RWPE1 (cell line): ENCODE results near the gene ZMYND15.

Source experiments
- CTCF ChIA-PET: fragments of 350-600 bp; sonication (Branson Sonifier 250); formaldehyde crosslinking; extraction: SDS; loops from one replicate; lab custom pipeline; 2021; lab: Yijun Ruan, JAX
- POLR2A ChIA-PET: fragments of 400-600 bp; formaldehyde crosslinking; extraction: SDS; loops from one replicate; lab custom pipeline; 2020; ENCODE audit warnings: antibody characterized with exemption; ENCODE audit not compliant: low non-redundant PET; lab: Yijun Ruan, JAX
- DNase-seq: peaks from one replicate; pipeline ENCODE4 v3.0.0; 2012; ENCODE audit warnings: low spot score
- H3K27ac ChIP-seq: fragments of 450-650 bp; 2 replicates; pipeline ENCODE4 v1.5.1; 2017
- TF ChIP-seq, protein P1 (sequence below): fragments of 450-650 bp; conservative IDR thresholded peaks from 2 replicates; pipeline ENCODE4 v1.5.1; 2017; ENCODE audit warnings: low read depth, mild to moderate bottlenecking

ZMYND15 gene

DNA sequence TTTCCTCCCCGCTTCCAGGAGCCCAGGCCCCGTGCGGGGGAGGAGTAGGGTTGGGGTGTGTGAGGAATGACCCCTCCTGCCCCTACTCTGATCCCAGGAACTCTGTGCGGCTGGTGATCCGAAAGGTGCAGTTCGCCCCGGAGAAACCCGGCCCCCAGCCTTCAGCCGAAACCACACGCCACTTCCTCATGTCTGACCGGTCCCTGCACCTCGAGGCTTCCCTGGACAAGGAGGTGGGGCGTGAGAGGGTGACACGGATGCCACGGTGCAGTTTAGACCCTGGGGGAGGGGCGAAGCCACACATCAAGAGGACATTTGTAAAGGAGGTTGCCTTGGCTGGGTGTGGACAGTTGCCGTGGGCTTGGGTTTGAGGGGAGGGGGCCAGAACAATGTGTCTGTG is 21.8 kb upstream of the ZMYND15 start:
- TF ChIP-seq, protein P1, sequence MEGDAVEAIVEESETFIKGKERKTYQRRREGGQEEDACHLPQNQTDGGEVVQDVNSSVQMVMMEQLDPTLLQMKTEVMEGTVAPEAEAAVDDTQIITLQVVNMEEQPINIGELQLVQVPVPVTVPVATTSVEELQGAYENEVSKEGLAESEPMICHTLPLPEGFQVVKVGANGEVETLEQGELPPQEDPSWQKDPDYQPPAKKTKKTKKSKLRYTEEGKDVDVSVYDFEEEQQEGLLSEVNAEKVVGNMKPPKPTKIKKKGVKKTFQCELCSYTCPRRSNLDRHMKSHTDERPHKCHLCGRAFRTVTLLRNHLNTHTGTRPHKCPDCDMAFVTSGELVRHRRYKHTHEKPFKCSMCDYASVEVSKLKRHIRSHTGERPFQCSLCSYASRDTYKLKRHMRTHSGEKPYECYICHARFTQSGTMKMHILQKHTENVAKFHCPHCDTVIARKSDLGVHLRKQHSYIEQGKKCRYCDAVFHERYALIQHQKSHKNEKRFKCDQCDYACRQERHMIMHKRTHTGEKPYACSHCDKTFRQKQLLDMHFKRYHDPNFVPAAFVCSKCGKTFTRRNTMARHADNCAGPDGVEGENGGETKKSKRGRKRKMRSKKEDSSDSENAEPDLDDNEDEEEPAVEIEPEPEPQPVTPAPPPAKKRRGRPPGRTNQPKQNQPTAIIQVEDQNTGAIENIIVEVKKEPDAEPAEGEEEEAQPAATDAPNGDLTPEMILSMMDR = no peak
- H3K27ac ChIP-seq = no peak overlapping the region
- POLR2A ChIA-PET = no interaction called here
- DNase-seq = no peak
- CTCF ChIA-PET = no interaction called here

DNA sequence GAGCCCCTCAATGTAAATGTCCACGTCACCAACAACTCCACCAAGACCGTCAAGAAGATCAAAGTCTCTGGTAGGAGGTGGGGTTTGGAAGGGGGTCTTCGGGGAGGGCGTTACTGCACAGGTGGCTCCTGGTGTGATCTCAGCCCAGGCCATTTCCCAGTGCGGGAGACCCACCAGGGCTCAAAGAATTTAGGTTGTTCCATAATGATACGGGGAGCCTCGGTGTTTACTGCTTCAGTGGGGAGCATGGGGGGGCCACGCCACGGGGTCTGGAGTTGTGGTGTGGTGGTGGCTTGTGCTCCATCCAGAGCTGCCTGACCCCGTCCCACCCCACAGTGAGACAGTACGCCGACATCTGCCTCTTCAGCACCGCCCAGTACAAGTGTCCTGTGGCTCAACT is 21.4 kb upstream of the ZMYND15 start:
- no peak for DNase-seq
- POLR2A ChIA-PET = no interaction called here
- TF ChIP-seq, protein P1 = no peak
- CTCF ChIA-PET = no interaction called here
- H3K27ac ChIP-seq = no peak overlapping the region

DNA sequence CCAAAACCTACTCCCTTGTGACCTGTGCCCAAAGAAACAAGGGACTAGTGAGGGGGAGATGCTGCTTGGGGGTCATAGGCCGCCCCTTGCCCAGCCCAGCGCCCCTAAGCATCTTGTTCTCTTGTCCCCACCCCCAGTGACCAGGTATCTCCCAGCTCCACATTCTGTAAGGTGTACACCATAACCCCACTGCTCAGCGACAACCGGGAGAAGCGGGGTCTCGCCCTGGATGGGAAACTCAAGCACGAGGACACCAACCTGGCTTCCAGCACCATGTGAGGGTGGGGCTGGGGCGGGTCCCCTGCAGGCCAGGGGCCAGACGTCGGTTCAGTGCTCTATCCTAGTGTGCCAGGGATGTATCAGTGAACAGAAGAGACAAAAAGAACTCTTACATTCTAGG is 20.5 kb upstream of the ZMYND15 start:
- no peak for DNase-seq
- TF ChIP-seq, protein P1 = no peak
- POLR2A ChIA-PET = no interaction called here
- no peak overlapping the region for H3K27ac ChIP-seq
- CTCF ChIA-PET = no interaction called here

DNA sequence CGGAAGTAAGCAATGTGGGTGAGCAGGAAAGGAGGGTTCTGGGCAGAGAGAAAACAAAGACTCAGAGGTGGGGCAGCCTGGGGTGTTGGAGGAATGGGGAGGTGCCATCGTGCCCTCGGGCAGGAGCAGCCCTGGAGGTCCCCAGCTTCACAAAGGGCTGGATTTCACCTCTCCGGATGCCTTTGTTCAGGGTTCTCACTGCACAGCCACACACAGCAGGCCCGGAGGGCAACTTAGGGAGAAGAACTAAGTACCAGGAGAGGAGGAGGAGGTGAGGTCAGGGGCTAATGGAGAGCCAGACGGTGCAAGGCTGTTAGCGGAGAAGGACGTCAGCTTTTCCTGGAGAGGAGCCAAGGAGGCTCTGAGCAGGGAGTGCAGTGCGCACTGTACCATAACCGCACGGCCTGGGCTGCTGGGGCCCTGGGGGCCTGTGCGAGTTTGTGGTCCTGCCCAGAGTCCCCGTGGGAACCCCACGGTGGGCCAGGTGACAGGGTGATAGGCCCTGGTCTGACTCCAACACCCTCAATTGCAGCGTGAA is 19.9 kb upstream of the ZMYND15 start:
- POLR2A ChIA-PET = no interaction called here
- no peak for DNase-seq
- TF ChIP-seq, protein P1 = no peak
- H3K27ac ChIP-seq = no peak overlapping the region; the same call in 1 of the 2 replicates
- CTCF ChIA-PET = no interaction called here

DNA sequence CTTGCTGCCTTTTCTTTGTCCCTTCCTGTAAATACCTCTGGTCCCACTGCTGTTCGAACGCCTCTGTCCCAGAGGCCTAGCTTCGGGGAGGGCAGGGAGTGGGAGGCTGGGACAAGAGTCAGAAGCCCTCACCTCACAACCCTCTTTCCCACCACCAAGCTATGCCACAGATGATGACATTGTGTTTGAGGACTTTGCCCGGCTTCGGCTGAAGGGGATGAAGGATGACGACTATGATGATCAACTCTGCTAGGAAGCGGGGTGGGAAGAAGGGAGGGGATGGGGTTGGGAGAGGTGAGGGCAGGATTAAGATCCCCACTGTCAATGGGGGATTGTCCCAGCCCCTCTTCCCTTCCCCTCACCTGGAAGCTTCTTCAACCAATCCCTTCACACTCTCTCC is 18.8 kb upstream of the ZMYND15 start:
- no peak for DNase-seq
- H3K27ac ChIP-seq = peak overlapping the region; percentile 75
- TF ChIP-seq, protein P1 = no peak
- POLR2A ChIA-PET = no interaction called here
- CTCF ChIA-PET = interaction anchor here (1.0 kb wide), 1 partner anchor 156 kb away, joined by 5 read pairs; no protein-coding TSS in a partner anchor

DNA sequence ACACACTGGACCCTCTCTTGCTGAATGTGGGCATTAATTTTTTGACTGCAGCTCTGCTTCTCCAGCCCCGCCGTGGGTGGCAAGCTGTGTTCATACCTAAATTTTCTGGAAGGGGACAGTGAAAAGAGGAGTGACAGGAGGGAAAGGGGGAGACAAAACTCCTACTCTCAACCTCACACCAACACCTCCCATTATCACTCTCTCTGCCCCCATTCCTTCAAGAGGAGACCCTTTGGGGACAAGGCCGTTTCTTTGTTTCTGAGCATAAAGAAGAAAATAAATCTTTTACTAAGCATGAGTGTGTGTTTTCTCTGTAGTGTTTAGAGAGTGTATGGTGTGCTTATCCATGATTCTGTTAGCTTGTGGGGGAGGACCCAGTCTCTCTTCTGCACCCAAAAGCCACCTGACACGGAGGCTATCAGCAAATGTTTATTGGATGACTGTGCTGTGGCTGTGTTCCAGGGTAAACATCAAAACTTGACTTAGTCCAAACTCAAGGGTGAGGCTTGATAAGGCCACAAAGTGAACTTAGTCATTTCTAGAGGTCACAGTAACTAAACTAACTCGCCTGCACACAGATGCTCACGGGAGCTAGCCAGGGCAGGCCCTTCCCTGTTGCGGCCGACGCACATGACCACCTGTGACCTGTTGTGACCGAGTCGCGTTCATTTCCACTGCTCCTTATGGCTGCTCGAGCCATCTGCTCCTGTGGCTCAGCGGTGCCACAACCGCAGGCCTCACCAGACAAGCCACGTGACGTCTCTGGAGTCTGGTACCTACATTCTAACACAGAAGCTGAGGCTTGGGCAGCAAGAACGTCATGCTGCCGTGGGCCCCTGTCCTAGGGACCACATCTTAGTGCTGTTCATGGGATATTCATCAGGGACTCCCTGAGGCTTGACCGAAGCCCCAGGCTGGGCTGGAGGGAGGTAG is 18.2 kb upstream of the ZMYND15 start:
- H3K27ac ChIP-seq = peak overlapping the region; percentile 75
- POLR2A ChIA-PET = no interaction called here
- TF ChIP-seq, protein P1 = no peak
- no peak for DNase-seq
- CTCF ChIA-PET = interaction anchor here (0.6 to 1.0 kb wide), 3 partner anchors 68 to 156 kb away, joined by 3 to 5 read pairs (median 5); no protein-coding TSS in a partner anchor
